Osteoblast (primary cell): Measurements from ENCODE around the gene LANCL1. TPM values are rescaled to one million over a fixed set of nuclear protein-coding genes. Genes with fewer than 3 reads are reported as not detected.

Experiments
- DNase-seq: peaks from one replicate; pipeline ENCODE4 v3.0.0; 2011; ENCODE audit warnings: low spot score, mixed read lengths; ENCODE audit not compliant: insufficient read length; ENCODE audit errors: missing footprints
- H2AFZ ChIP-seq: 2 replicates; pipeline ENCODE4 v1.6.0; 2011; ENCODE audit warnings: mild to moderate bottlenecking, low read length
- H3K27ac ChIP-seq: 2 replicates; pipeline ENCODE4 v1.5.1; 2011; ENCODE audit warnings: mild to moderate bottlenecking, low read depth, low read length, moderate library complexity
- H3K27me3 ChIP-seq: 2 replicates; pipeline ENCODE4 v1.6.0; 2012; ENCODE audit warnings: mild to moderate bottlenecking, control low read depth, inconsistent platforms, low read length, moderate library complexity; ENCODE audit not compliant: insufficient read depth
- H3K36me3 ChIP-seq: 2 replicates; pipeline ENCODE4 v1.5.1; 2011; ENCODE audit warnings: mild to moderate bottlenecking, low read length, control low read depth, moderate library complexity; ENCODE audit not compliant: insufficient read depth
- H3K4me1 ChIP-seq: 2 replicates; pipeline ENCODE4 v1.5.1; 2011; ENCODE audit warnings: mild to moderate bottlenecking, low read length, control low read depth, moderate library complexity; ENCODE audit not compliant: insufficient read depth
- H3K4me2 ChIP-seq: 2 replicates; pipeline ENCODE4 v1.6.0; 2011; ENCODE audit warnings: mild to moderate bottlenecking, low read length; ENCODE audit not compliant: insufficient read depth
- H3K4me3 ChIP-seq: fragments of 200-600 bp; sonication (generic); 3 replicates; pipeline ENCODE4 v1.5.1; 2012; ENCODE audit warnings: mild to moderate bottlenecking, low read length, inconsistent platforms; ENCODE audit not compliant: insufficient read depth
- H3K79me2 ChIP-seq: 2 replicates; pipeline ENCODE4 v1.6.0; 2012; ENCODE audit warnings: mild to moderate bottlenecking, low read length, control low read depth, inconsistent platforms; ENCODE audit not compliant: insufficient read depth
- H3K9me3 ChIP-seq: 2 replicates; pipeline ENCODE4 v1.5.1; 2011; ENCODE audit warnings: low read depth, low read length, control low read depth
- H4K20me1 ChIP-seq: 2 replicates; pipeline ENCODE4 v1.6.0; 2012; ENCODE audit warnings: mild to moderate bottlenecking, low read length, control low read depth; ENCODE audit not compliant: insufficient read depth
- total RNA-seq: library from RNA; depleted of rRNA; stranded (reverse); fragments of >200 nt; gene quantifications from 2 replicates; pipeline ENCODE4 v1.2.3, GENCODE V29; 2012
- TF ChIP-seq, protein P1 (sequence below): IDR thresholded peaks from 2 replicates; pipeline ENCODE4 v1.5.1; 2011; ENCODE audit warnings: mild to moderate bottlenecking, low read depth, low read length, moderate library complexity; ENCODE audit errors: extremely low read depth

Gene LANCL1
- total RNA-seq, 1 donor = 35.8 TPM

- Histone ChIP-seq H3K4me1 (no peaks in the 10 kb centered on the region), H3K27ac (no peak overlapping the region), H2AFZ (no peak overlapping the region), H3K79me2 (peaks cover 3% of the 10 kb centered on the region), H3K4me2 (no peak overlapping the region), H3K9me3 (no peaks in the 10 kb centered on the region), H3K36me3 (no peaks in the 10 kb centered on the region), H4K20me1 (no peaks in the 10 kb centered on the region), H3K27me3 (no peaks in the 10 kb centered on the region), H3K4me3 (no peak overlapping the region)
- DNase-seq = peak; percentile 45
- TF ChIP-seq, protein P1, sequence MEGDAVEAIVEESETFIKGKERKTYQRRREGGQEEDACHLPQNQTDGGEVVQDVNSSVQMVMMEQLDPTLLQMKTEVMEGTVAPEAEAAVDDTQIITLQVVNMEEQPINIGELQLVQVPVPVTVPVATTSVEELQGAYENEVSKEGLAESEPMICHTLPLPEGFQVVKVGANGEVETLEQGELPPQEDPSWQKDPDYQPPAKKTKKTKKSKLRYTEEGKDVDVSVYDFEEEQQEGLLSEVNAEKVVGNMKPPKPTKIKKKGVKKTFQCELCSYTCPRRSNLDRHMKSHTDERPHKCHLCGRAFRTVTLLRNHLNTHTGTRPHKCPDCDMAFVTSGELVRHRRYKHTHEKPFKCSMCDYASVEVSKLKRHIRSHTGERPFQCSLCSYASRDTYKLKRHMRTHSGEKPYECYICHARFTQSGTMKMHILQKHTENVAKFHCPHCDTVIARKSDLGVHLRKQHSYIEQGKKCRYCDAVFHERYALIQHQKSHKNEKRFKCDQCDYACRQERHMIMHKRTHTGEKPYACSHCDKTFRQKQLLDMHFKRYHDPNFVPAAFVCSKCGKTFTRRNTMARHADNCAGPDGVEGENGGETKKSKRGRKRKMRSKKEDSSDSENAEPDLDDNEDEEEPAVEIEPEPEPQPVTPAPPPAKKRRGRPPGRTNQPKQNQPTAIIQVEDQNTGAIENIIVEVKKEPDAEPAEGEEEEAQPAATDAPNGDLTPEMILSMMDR = peak; percentile 73
Measured at GRCh38 chr2:210445116-210445707, 31.3 kb downstream of the LANCL1 start.

GRCh38 chr2:210443527-210443926 lies 33.0 kb downstream of the LANCL1 start:
- H3K4me1 ChIP-seq = no peaks in the 10 kb centered on the region
- DNase-seq = no peak
- H2AFZ ChIP-seq = no peak overlapping the region
- no peaks in the 10 kb centered on the region for H3K79me2 ChIP-seq
- no peak overlapping the region for H3K4me3 ChIP-seq
- H3K27ac ChIP-seq = no peak overlapping the region
- H3K9me3 ChIP-seq = no peaks in the 10 kb centered on the region
- no peaks in the 10 kb centered on the region for H3K36me3 ChIP-seq
- no peaks in the 10 kb centered on the region for H3K27me3 ChIP-seq
- TF ChIP-seq, protein P1 = no peak
- no peak overlapping the region for H3K4me2 ChIP-seq
- no peaks in the 10 kb centered on the region for H4K20me1 ChIP-seq

GRCh38 chr2:210442878-210443277 lies 33.7 kb downstream of the LANCL1 start:
- Histone ChIP-seq H3K4me3 (no peak overlapping the region), H3K27ac (no peak overlapping the region), H4K20me1 (no peaks in the 10 kb centered on the region), H3K27me3 (no peaks in the 10 kb centered on the region), H3K79me2 (no peaks in the 10 kb centered on the region), H2AFZ (no peak overlapping the region), H3K9me3 (no peaks in the 10 kb centered on the region), H3K36me3 (no peaks in the 10 kb centered on the region), H3K4me1 (no peaks in the 10 kb centered on the region), H3K4me2 (no peak overlapping the region)
- TF ChIP-seq, protein P1 = no peak
- DNase-seq = no peak

- Histone ChIP-seq H4K20me1 (no peaks in the 10 kb centered on the region), H3K27me3 (no peaks in the 10 kb centered on the region), H3K9me3 (no peaks in the 10 kb centered on the region), H3K79me2 (no peaks in the 10 kb centered on the region), H3K4me1 (no peaks in the 10 kb centered on the region), H3K4me3 (no peak overlapping the region), H3K4me2 (no peak overlapping the region), H2AFZ (no peak overlapping the region), H3K27ac (no peak overlapping the region), H3K36me3 (no peaks in the 10 kb centered on the region)
- no peak for DNase-seq
- TF ChIP-seq, protein P1 = no peak
Measured at GRCh38 chr2:210442457-210442856, 34.1 kb downstream of the LANCL1 start.
